Astrocyte (in vitro differentiated cells and primary cell): ENCODE results near the gene ENTHD1. TPM values are rescaled to one million over a fixed set of nuclear protein-coding genes. Genes with fewer than 3 reads are reported as not detected.

Source experiments
- DNase-seq: peaks from one replicate; pipeline ENCODE4 v3.0.0-alpha.2; 2010; ENCODE audit warnings: low read depth
- FAIRE-seq: peaks from 2 replicates; lab custom pipeline; 2011; peaks lifted over from hg19 to GRCh38; lab: Jason Lieb, UNC
- H2AFZ ChIP-seq: 2 replicates; pipeline ENCODE4 v1.6.0; 2012; ENCODE audit warnings: low read depth, low read length, inconsistent platforms
- H3K27ac ChIP-seq: 2 replicates; pipeline ENCODE4 v1.5.1; 2011; ENCODE audit warnings: low read depth, low read length, inconsistent platforms
- H3K27me3 ChIP-seq: 2 replicates; pipeline ENCODE4 v1.6.0; 2011; ENCODE audit warnings: low read length, inconsistent platforms; ENCODE audit not compliant: insufficient read depth
- H3K36me3 ChIP-seq: 2 replicates; pipeline ENCODE4 v1.5.1; 2011; ENCODE audit warnings: low read length, inconsistent platforms; ENCODE audit not compliant: insufficient read depth
- H3K4me1 ChIP-seq: 2 replicates; pipeline ENCODE4 v1.5.1; 2011; ENCODE audit warnings: low read length, inconsistent platforms; ENCODE audit not compliant: insufficient read depth
- H3K4me2 ChIP-seq: 2 replicates; pipeline ENCODE4 v1.6.0; 2012; ENCODE audit warnings: low read length, inconsistent platforms
- H3K4me3 ChIP-seq: 2 replicates; pipeline ENCODE4 v1.5.1; 2011; ENCODE audit warnings: low read depth, mild to moderate bottlenecking, low read length, inconsistent platforms; ENCODE audit not compliant: insufficient read depth
- H3K79me2 ChIP-seq: 2 replicates; pipeline ENCODE4 v1.6.0; 2012; ENCODE audit warnings: mild to moderate bottlenecking, low read length, inconsistent platforms; ENCODE audit not compliant: insufficient read depth
- H3K9ac ChIP-seq: 2 replicates; pipeline ENCODE4 v1.6.0; 2012; ENCODE audit warnings: mild to moderate bottlenecking, low read length, inconsistent platforms
- H3K9me3 ChIP-seq: 2 replicates; pipeline ENCODE4 v1.5.1; 2012; ENCODE audit warnings: low read depth, mild to moderate bottlenecking, low read length, inconsistent platforms; ENCODE audit not compliant: insufficient read depth
- H4K20me1 ChIP-seq: 2 replicates; pipeline ENCODE4 v1.6.0; 2012; ENCODE audit warnings: low read length, inconsistent platforms; ENCODE audit not compliant: insufficient read depth
- H3K27ac Mint-ChIP-seq: one replicate; pipeline ENCODE4 v1.8.0; 2021; ENCODE audit warnings: mild to moderate bottlenecking, mixed read lengths; ENCODE audit not compliant: unreplicated experiment
- H3K27me3 Mint-ChIP-seq: one replicate; pipeline ENCODE4 v1.8.0; 2021; ENCODE audit warnings: low read depth, mixed read lengths; ENCODE audit not compliant: unreplicated experiment
- H3K36me3 Mint-ChIP-seq: one replicate; pipeline ENCODE4 v1.8.0; 2021; ENCODE audit warnings: low read depth, mixed read lengths; ENCODE audit not compliant: unreplicated experiment
- H3K4me1 Mint-ChIP-seq: one replicate; pipeline ENCODE4 v1.8.0; 2021; ENCODE audit warnings: low read depth, mixed read lengths; ENCODE audit not compliant: unreplicated experiment
- H3K4me3 Mint-ChIP-seq: one replicate; pipeline ENCODE4 v1.8.0; 2021; ENCODE audit warnings: mild to moderate bottlenecking, moderate library complexity, mixed read lengths; ENCODE audit not compliant: unreplicated experiment
- H3K9me3 Mint-ChIP-seq: one replicate; pipeline ENCODE4 v1.8.0; 2021; ENCODE audit warnings: mild to moderate bottlenecking, mixed read lengths; ENCODE audit not compliant: unreplicated experiment
- CTCF ChIP-seq: IDR thresholded peaks from 2 replicates; pipeline ENCODE4 v1.5.1; 2011; ENCODE audit warnings: low read depth, mild to moderate bottlenecking, inconsistent platforms, low read length, moderate library complexity; ENCODE audit not compliant: insufficient read depth
- EZH2 ChIP-seq: IDR thresholded peaks from 2 replicates; pipeline ENCODE4 v1.6.1; 2012; ENCODE audit warnings: mild to moderate bottlenecking, low read length, inconsistent platforms; ENCODE audit not compliant: insufficient read depth
- total RNA-seq: library from RNA; stranded (reverse); gene quantifications from 2 replicates; pipeline ENCODE4 v1.2.1, GENCODE V29; 2021

Gene ENTHD1
- total RNA-seq, 1 donor from 2014 or later: not detected

DNA sequence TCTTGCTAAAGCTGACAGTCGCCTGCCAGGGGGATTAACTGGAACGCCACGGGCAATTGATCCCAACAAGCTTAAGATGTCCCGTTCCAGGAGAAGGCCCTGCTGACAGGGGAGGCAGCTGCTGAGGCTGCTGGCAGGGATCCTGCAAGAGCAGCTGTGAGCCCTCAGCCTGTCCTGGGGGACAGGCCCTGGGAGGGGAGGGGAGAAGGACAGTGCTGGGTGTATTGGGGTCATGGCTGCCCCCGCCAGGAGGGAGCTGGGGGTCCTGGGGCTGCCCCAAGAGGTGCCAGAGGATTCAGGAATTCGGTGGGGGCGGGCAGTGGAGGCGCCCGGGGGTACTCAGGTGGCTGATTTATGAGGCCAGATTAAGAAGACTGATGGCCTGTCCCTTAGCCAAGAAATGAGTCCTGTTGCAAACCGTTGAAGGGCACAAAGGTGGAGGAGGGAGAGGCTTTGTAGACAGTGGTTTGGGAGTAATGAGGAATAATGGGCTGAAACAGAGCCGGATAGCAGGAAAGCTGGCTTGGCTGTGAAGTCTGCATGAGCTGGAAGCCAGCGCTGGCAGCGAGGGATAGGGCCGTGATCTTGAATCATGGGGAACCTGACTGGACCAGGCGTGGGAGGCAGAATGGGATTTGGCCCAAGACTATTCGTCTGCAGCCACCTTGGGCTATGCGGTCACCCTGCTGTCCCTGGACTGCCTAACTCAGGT, 189.5 kb downstream of the ENTHD1 start:
- Histone ChIP-seq H3K27ac (no peak overlapping the region), H3K79me2 (no peaks in the 10 kb centered on the region), H3K36me3 (no peaks in the 10 kb centered on the region), H3K9me3 (no peaks in the 10 kb centered on the region), H3K4me1 (no peaks in the 10 kb centered on the region), H3K9ac (no peak overlapping the region), H4K20me1 (no peaks in the 10 kb centered on the region), H2AFZ (no peak overlapping the region), H3K4me2 (no peak overlapping the region), H3K4me3 (no peak overlapping the region), H3K27me3 (peaks cover 16% of the 10 kb centered on the region)
- H3K36me3 Mint-ChIP-seq: no peaks in the 10 kb centered on the region
- H3K9me3 Mint-ChIP-seq: no peaks in the 10 kb centered on the region
- peaks cover 48% of the 10 kb centered on the region for H3K27me3 Mint-ChIP-seq
- peaks cover 3% of the 10 kb centered on the region for H3K4me1 Mint-ChIP-seq
- no peak for FAIRE-seq
- no peak overlapping the region for H3K4me3 Mint-ChIP-seq
- DNase-seq: peak; percentile 45
- H3K27ac Mint-ChIP-seq: no peak overlapping the region
- TF ChIP-seq EZH2 (no peak), CTCF (no peak)

- Histone ChIP-seq H3K79me2 (no peaks in the 10 kb centered on the region), H3K4me2 (no peak overlapping the region), H4K20me1 (no peaks in the 10 kb centered on the region), H3K4me1 (no peaks in the 10 kb centered on the region), H2AFZ (no peak overlapping the region), H3K27ac (no peak overlapping the region), H3K27me3 (peaks cover 15% of the 10 kb centered on the region), H3K36me3 (no peaks in the 10 kb centered on the region), H3K4me3 (no peak overlapping the region), H3K9ac (no peak overlapping the region), H3K9me3 (no peaks in the 10 kb centered on the region)
- no peak for DNase-seq
- no peaks in the 10 kb centered on the region for H3K9me3 Mint-ChIP-seq
- H3K4me3 Mint-ChIP-seq: no peak overlapping the region
- H3K36me3 Mint-ChIP-seq: no peaks in the 10 kb centered on the region
- peaks cover 41% of the 10 kb centered on the region for H3K27me3 Mint-ChIP-seq
- FAIRE-seq: no peak
- H3K27ac Mint-ChIP-seq: no peak overlapping the region
- no peak for TF ChIP-seq EZH2
- TF ChIP-seq CTCF: no peak
- H3K4me1 Mint-ChIP-seq: peaks cover 3% of the 10 kb centered on the region
Measured at GRCh38 chr22:39703091-39703490, 190.5 kb downstream of the ENTHD1 start.

DNA sequence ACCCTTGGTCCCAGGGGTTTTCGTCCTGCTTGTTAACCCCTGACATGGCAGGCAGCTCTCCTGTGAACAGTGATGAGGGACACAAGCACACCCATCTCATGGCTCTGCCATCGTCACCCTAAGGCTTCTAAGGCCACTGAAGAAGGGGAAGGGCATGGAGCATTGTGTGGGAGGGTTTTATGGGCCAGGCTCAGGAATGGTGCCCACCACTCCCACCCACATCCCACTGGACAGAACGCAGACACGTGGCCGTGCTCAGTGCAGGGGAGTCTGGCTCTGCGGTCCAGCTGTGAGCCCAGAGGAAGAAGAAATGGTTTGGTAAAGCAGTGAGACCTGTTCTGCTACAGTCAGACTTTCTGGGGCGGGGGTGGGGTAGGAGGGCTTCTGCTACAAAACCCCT, 193.0 kb downstream of the ENTHD1 start:
- H3K27me3 Mint-ChIP-seq: peaks cover 43% of the 10 kb centered on the region
- TF ChIP-seq CTCF (no peak), EZH2 (no peak)
- H3K36me3 Mint-ChIP-seq: no peaks in the 10 kb centered on the region
- Histone ChIP-seq H3K27me3 (peaks cover 20% of the 10 kb centered on the region), H3K27ac (no peak overlapping the region), H3K79me2 (no peaks in the 10 kb centered on the region), H3K36me3 (no peaks in the 10 kb centered on the region), H3K9ac (no peak overlapping the region), H3K4me2 (no peak overlapping the region), H3K4me3 (no peak overlapping the region), H2AFZ (no peak overlapping the region), H4K20me1 (no peaks in the 10 kb centered on the region), H3K4me1 (no peaks in the 10 kb centered on the region), H3K9me3 (no peaks in the 10 kb centered on the region)
- DNase-seq (no peak), FAIRE-seq (no peak)
- H3K9me3 Mint-ChIP-seq: no peaks in the 10 kb centered on the region
- no peak overlapping the region for H3K4me3 Mint-ChIP-seq
- H3K27ac Mint-ChIP-seq: no peak overlapping the region
- no peaks in the 10 kb centered on the region for H3K4me1 Mint-ChIP-seq
